ENCODE measurements around the gene ABCC3.
A peak's percentile ranks its signal among the peaks of the same experiment; 100 is the strongest.

The ABCC3 gene, protein sequence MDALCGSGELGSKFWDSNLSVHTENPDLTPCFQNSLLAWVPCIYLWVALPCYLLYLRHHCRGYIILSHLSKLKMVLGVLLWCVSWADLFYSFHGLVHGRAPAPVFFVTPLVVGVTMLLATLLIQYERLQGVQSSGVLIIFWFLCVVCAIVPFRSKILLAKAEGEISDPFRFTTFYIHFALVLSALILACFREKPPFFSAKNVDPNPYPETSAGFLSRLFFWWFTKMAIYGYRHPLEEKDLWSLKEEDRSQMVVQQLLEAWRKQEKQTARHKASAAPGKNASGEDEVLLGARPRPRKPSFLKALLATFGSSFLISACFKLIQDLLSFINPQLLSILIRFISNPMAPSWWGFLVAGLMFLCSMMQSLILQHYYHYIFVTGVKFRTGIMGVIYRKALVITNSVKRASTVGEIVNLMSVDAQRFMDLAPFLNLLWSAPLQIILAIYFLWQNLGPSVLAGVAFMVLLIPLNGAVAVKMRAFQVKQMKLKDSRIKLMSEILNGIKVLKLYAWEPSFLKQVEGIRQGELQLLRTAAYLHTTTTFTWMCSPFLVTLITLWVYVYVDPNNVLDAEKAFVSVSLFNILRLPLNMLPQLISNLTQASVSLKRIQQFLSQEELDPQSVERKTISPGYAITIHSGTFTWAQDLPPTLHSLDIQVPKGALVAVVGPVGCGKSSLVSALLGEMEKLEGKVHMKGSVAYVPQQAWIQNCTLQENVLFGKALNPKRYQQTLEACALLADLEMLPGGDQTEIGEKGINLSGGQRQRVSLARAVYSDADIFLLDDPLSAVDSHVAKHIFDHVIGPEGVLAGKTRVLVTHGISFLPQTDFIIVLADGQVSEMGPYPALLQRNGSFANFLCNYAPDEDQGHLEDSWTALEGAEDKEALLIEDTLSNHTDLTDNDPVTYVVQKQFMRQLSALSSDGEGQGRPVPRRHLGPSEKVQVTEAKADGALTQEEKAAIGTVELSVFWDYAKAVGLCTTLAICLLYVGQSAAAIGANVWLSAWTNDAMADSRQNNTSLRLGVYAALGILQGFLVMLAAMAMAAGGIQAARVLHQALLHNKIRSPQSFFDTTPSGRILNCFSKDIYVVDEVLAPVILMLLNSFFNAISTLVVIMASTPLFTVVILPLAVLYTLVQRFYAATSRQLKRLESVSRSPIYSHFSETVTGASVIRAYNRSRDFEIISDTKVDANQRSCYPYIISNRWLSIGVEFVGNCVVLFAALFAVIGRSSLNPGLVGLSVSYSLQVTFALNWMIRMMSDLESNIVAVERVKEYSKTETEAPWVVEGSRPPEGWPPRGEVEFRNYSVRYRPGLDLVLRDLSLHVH (N-terminal part only)

DNA sequence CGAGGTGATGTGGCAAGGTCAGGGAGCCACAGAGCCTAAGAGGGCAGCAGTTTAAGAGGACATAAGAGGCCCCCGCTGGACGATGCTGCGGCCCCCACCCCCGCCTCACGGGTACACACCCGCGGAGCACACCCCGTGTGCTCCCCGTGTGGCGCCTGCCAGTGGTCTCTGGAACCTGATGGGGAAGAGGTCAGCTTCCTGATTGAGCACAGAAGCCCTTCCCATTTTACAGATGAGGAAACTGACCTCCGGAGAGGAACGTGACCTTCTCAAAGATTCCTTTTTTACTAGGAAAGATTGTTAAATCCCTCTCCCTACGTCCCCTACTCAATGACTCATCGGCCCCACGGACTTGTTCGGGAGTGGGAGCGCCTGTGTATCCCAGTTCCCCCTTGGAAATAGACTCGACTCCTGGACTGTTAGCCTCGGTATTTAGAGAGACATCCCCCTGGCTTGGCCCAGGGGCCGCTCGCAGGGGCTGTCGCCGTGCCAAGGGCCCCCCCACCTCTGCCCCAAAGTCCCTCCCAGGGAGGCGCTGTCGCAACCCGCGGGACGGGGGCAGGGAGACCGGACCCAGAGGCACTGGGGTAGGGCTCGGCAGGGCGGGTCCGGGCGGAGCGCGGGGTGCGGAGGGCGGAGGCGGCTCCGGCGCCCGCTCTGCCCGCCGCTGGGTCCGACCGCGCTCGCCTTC lies at the start of gene ABCC3:
Gene ABCC3, plus strand, starts transcription at position 658 of the 691 bp plus-strand sequence. CDS start 56 bp downstream, outside the sequence.
- DNase-seq, result no peak

DNA sequence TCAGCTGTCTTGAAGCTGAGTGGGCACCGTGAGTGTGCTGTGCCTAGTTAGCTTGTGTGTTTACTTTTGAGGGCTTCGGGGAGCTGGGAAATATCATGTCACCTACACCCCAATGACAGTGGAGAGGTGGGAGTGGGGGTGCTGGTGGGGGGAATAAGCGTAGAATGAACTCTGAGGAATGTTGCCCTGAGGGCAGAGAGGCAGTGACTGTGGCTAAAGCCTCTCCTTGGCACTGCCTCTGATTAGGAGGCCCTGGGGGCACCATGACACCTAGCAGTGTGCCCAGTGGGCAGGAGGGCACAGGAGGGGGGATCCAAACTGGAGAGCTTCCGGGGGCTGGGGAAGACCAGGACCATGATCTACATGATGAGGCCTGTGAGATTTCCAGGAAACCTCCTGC lies 49.3 kb upstream of the ABCC3 start:
- DNase-seq, result no peak

DNA sequence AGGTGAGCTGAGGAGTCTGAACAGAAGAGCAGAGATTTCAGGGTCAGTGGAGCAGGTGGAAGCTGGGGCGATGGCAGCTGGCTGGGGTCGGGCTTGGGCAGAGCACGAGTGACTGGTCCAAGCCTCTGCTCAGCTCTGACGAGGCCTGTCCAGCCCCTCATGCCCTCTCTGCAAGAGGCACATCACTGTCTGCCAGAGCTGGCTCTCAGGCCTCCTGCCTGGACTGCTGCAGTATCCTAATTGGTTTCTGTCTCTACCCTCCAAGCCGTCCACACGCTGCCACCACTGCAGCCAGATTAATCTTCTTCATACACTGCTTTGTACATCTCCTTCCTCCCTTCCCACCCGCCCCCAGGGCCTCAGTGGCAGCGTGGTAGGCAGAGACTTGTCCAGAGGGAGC lies 48.8 kb upstream of the ABCC3 start:
- no peak for DNase-seq

DNA sequence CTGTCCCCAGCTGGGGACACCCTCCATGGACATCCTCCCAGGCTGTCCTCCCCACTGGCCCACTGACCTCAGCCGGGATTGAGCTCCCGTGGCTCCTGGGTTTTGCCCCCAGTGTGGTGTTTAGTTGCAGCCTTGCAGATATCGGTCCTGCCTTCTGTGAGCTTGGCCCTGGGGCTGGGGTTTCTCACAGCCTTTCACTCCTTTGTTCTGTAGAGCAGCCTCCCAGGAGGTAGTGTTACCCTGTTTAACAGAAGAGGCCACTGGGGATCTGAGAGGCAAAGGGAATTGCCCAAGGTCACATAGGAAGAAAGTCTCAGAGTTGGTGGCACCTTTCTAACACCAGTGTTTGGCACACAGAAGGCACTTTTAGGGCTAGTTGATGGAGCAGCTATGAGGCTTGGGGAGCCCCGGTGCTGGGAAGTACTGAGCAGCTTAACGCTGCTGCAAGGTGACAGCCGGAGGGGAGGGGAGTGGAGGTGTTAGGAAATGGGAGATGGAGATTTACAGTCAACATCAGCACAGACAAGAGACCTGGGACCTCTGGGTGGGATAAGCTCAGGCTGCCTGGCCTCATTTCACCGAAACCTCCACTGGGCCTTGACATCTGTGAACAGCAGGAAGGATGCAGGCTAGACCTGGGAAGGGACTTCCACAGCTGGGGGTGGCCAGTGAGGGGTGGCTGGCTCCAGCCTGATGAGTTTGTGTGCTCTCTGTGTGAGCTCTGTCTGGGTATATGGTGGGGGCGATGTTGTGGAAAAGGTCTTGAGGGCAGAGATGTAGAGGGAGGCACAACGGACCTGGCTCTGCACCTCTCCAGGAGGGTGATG lies 48.0 kb upstream of the ABCC3 start:
- no peak for DNase-seq

DNA sequence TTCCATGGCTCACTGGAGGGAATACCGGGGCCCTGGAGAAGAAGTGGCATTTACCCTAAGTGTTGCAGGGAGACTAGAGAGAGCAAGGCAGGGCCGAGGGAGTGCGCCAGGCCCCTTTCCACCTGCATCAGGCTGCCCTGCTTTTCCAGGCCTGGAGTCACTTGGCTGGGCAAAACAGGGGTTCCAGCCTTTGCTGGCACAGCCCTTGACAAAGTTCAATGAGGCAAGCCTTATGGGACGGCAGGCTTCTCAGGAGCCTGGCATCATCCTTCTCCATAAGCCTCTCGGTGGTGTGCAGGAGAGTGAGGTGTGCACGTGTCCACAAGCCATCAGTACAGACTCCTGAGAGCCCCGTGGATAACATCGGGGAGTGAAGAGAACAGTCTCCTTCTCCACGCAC lies 47.1 kb upstream of the ABCC3 start:
- DNase-seq, result no peak

DNA sequence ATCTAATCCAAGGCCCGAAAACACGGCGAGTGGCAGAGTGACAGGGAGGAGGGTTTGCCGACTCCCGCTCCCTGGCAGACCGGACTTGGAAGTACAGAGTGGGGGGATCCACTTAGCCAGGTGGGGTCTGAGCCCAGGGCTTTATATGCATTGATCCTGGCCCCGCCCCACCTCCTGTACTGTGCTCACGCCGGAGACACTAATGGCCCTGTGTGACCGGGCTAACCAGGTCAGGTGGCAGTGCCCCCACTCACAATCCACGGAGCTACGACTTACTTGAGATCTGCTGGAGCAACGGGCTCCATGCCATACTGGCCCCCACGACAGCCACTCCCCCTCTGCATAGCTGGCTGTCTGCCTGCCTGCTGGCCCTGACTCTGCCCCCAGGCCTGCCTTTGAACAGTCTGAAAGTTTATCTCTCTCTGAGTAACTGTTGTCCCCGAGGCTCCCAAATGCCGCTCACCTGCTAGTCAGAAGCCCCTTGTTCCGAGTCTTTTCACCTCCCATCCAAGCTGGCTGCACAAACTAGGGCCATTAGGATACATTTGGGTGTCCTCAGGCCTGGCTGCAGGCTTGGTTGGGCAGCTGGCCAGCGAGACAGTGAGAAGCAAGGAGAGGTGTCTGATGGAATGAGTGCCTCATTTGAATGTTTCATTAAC lies 46.2 kb upstream of the ABCC3 start:
- no peak for DNase-seq

DNA sequence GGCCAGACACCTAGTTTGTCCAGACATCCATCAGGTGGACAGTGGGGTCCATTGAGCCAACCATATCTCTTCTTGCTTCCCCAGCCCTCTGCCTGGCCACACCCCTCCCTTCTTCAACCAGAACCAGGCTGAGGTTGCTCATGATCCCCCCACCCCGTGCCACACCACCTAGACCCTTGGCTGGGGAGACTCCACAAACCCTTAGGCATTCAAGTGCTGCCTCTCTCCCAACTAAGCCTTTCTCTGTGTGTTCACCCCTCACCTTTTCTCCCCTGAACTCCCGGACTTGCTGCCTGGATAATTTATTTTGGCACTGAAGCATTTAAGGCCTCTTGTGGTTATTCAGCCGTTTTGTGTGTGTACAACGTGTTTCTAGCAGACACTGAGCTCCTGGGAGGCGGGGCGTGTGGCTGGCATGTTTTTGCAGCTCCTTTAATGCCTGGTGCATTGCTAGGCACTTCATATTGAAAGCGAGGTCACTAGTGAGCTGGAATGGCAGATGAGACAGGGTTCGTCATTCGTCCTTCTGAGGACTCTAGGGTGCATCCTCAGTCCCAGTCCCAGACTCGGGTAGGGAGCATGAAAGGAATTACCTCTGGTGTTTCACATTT lies 45.5 kb upstream of the ABCC3 start:
- no peak for DNase-seq

DNA sequence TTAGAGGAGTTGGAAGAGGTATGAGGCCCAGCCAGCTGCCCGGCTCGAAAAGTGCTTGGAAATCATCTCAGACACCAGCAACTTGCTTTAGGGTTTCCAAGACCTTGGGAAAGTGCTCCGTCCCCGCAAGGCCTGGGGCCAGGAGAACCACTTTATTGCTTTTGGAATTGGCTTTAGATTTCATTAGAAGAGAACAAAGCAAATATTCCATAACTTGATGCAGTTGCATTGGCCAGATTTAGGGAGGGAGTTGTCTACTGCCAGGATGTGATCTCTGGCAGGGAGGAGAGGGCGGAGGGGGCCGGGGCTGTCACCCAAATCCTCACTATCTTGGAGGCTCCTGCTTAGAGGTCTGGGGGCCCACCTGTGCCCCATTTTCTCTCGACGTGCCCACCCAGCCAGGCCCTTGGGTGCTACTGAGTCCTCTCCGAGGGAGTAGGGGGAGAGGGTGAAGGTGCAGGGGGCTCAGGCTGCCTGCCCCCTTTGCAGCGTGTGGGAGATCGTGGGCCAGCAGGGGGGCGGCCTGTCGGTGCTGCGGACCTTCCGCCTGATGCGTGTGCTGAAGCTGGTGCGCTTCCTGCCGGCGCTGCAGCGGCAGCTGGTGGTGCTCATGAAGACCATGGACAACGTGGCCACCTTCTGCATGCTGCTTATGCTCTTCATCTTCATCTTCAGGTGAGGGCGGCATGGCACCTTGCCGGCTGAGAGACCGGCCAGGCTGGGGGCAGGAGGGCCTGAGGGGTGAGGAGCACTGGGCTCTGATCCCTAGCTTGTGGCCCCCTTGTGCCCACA lies 43.5 kb upstream of the ABCC3 start:
- DNase-seq, result no peak

DNA sequence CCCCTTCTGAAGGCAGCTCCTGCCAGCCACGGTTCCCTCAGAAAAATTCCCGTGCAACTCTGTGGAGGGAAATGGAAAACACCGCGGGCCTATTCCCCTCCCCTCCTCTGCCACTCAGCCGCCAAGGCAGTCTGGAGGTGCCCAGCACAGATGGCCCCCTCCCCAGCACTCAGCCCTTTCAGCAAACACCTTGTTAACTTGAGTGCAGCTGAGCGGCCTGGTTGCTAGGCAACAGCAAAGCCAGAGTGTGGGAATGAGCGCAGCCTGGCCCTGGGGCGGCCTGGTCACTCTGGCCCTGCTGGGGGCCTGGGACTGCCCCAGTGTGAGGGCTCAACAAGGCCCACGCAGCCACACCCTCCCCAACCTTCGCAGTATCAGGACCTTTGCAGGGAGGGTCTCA lies 41.4 kb upstream of the ABCC3 start:
- DNase-seq, result no peak

DNA sequence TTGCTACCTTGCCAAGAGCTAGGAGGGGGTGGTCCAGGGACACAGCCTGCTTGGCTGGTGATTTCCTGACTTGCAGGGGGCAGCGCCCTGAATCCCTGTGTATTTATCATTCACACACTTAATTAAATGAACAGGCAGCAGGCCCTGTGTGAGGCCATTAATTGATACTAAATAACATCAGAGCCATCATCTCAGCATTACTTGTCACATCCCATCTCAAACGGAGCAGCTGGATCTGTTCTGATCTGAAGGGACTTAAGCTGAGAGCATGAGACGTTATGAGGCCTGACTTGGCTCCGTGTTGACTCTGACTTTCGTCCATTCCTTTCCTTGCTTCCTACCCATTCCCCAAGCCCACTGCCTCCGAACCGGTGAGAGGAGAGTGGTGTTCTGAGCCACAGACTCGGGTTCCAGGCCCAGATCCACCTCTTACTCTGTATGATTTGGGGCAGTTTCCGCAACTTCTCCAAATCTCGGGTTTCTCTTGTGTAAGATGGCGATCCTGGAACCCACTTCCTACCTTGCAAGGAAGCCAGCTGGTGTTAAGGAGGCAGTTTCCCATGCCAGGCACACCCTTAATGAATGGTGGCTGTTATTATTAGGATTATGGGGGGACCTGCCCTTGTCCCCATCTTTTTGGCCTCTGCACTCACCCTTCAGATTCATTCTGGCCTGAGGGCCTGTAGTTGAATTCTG lies 40.4 kb upstream of the ABCC3 start:
- no peak for DNase-seq

DNA sequence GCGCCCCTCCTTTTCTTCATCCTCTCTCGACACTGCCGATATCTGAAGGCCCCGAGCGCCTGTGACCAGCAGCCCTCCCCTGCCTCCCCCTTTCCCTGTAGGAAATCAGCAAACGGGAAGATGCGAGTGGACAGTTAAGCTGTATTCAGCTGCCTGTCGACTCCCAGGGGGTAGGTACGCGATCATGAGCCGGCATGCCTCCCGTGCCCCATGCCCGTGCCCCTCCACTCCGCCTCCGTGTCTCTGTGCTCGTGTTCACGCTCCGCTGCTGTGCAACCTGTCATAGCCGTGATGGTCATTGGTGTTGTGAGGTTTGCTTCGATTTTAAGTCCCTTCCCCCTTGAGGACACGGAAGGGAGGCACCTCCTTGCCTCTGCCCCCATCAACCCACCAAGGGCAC lies 39.8 kb upstream of the ABCC3 start:
- no peak for DNase-seq

DNA sequence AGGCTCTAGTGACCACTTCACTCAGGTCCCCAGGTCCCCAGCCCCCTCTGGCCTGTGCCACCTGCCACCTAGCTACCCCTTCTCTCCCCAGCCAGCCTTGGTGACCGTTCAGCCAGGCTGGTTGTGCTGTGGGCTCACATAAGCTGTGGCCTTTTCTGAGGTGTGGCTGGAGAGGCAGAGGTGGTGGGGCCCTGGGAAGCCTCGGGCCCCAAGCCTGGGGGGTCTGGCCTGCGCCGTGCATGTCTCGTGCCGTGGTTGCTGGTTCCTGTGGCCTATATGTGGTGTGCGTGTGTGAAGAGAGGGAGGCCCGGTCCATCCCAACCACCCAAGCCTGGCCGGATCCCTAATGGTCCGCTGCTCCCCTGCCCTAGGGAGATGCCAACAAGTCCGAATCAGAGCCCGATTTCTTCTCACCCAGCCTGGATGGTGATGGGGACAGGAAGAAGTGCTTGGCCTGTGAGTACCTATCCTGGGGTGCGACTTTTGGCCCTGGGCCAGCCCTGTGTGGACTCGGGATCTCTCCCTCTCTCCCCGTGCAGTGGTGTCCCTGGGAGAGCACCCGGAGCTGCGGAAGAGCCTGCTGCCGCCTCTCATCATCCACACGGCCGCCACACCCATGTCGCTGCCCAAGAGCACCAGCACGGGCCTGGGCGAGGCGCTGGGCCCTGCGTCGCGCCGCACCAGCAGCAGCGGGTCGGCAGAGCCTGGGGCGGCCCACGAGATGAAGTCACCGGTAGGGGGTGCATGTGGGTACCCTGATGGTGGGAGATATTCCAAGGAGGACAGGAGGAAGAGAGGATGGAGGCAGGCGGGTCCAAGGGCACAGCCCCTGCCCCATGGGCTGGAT lies 38.3 kb upstream of the ABCC3 start:
- DNase-seq, result no peak

DNA sequence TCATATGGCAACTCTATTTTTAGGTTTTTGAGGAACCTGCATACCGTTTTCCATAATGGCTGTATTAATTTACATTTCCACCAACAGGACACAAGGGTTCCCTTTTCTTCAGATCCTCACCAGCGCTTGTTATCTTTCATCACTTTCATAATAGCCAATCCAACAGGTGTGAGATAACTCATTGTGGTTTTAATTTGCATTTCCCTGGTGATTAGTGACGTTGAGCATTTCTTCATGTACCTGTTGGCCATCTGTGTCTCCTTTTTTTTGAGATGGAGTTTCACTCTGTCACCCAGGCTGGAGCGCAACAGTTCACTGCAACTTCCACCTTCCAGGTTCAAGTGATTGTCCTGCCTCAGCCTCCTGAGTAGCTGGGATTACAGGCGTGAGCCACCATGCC lies 36.2 kb upstream of the ABCC3 start:
- DNase-seq, result no peak

DNA sequence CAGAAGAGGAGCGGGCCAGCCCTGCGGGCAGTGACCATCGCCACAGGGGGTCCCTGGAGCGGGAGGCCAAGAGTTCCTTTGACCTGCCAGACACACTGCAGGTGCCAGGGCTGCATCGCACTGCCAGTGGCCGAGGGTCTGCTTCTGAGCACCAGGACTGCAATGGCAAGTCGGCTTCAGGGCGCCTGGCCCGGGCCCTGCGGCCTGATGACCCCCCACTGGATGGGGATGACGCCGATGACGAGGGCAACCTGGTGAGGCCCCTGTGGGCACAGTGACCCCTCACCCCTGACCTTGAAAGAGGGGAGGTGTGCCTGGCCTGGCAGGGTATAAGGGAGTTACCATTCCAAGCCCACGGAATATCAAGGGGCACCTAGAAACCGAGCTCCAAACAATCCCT lies 35.1 kb upstream of the ABCC3 start:
- no peak for DNase-seq

DNA sequence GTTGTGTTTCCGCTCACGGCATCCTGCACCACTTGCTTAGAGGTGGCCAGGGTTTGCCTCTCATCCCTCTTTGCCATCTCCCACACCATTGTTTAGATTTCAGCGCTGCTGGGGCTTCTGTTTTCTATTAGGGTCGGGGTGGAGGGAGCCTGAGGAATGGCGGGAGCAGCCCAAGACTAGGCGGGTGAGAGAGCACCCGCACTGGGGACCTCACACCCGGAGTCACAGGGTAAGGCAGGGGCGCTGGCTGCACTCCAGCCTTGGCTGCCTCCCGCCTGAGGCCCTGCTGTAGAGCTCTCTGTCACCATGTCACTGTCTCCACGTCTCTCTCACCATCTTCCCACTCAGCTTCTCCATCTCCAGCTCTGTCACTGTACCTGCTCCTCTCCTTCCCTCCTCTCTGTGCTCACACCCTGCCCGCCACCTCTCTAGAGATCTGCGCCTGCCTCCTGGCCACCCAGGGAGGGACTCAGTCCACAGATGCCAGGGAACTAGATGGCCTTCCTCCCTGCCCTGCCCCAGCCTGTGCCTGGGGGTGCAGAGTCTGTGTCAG lies 32.8 kb upstream of the ABCC3 start:
- no peak for DNase-seq

DNA sequence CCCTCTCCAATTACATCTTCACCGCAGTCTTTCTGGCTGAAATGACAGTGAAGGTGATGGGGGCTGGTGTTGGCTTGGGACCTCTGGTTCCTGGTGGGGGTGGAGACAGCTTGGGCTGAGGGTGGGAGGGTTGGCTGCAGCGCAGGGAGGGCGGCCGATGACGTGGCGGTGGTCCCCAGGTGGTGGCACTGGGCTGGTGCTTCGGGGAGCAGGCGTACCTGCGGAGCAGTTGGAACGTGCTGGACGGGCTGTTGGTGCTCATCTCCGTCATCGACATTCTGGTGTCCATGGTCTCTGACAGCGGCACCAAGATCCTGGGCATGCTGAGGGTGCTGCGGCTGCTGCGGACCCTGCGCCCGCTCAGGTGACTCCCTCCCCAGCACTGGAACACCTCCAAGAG lies 31.8 kb upstream of the ABCC3 start:
- no peak for DNase-seq

DNA sequence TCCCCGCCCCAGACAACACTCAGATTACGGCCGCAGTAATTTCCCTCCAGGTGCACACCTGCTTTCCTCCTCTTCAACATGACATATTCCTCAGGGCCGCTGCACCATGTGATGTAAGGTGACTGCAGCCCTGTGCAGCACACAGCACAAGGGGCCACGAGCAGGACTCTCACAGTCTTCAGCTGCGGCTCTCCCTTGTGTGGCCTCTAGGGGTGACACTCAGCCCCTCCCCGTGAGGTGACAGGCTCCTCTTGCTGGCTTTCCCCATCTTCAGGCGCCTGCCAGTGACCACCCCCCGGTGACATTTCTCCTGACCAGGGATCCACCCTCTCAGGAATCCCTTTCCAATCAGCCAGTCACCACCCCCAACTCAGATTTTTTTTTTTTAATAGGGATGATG lies 31.3 kb upstream of the ABCC3 start:
- no peak for DNase-seq

DNA sequence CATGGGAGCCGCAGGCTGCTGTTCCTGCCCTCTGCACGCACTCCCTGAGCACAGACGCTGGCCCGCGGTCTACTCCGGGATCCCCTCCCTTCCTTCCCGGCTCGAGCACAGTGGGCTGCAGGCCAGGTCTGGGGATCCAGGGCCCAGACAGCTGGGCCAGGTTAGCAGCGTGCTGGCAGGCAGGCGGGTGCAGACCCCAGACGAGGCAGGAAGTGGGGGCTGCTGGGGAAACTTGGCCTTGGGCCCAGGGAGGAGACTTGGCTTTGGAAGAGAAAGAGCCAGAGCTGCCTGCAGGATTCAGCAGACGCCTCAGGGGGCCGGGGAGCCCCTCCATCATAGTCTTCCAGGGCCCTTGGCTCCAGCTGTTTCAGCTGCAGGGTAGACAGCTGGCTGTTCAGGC lies 30.2 kb upstream of the ABCC3 start:
- peak; percentile 97 for DNase-seq

Data from right forelimb (tissue), 1 donor.